Measurements from ENCODE around the gene TMEM151B.

TMEM151B gene

DNA sequence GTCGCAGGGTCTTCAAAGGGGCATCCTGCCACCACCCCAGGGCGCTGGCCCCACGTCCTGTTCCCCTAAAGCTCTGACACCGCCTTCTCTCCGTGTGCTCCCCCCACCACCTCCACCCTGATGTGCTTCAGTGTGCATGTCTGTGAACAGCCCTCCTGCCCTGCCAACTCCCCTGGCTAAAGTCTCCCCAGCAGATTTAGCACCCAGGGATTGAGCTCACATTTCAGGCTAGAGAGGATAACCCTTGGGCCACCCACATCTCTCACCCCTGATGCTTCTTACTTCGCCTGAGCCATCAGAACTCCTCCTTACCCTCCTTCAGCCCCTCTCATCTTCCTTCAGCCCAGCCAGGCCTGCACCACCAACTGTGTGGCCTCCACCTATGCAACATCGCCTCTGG is 7.5 kb downstream of the TMEM151B start:
- TF ChIP-seq, protein P1, sequence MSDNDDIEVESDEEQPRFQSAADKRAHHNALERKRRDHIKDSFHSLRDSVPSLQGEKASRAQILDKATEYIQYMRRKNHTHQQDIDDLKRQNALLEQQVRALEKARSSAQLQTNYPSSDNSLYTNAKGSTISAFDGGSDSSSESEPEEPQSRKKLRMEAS (IDR thresholded peaks at IDR 0.05; ENCODE audit: low read depth, low read length): no peak
- TF ChIP-seq MYC (IDR thresholded peaks at IDR 0.05; ENCODE audit: low read depth, low read length) (no peak), CTCF (IDR thresholded peaks at IDR 0.05; ENCODE audit: low read depth, low read length) (no peak), POLR2A (IDR thresholded peaks at IDR 0.05; ENCODE audit: extremely low read depth, insufficient read length) (no peak)
- no peak overlapping the region for H3K4me3 ChIP-seq (ENCODE audit: low read depth, low read length)
- DNase-seq (ENCODE audit: low read depth): no peak

GRCh38 chr6:44278315-44278714 is 8.1 kb downstream of the TMEM151B start:
- no peak overlapping the region for H3K4me3 ChIP-seq (ENCODE audit: low read depth, low read length)
- no peak for DNase-seq (ENCODE audit: low read depth)
- TF ChIP-seq POLR2A (IDR thresholded peaks at IDR 0.05; ENCODE audit: extremely low read depth, insufficient read length) (no peak), MYC (IDR thresholded peaks at IDR 0.05; ENCODE audit: low read depth, low read length) (no peak), CTCF (IDR thresholded peaks at IDR 0.05; ENCODE audit: low read depth, low read length) (no peak)
- TF ChIP-seq, protein P1 (IDR thresholded peaks at IDR 0.05; ENCODE audit: low read depth, low read length): no peak

DNA sequence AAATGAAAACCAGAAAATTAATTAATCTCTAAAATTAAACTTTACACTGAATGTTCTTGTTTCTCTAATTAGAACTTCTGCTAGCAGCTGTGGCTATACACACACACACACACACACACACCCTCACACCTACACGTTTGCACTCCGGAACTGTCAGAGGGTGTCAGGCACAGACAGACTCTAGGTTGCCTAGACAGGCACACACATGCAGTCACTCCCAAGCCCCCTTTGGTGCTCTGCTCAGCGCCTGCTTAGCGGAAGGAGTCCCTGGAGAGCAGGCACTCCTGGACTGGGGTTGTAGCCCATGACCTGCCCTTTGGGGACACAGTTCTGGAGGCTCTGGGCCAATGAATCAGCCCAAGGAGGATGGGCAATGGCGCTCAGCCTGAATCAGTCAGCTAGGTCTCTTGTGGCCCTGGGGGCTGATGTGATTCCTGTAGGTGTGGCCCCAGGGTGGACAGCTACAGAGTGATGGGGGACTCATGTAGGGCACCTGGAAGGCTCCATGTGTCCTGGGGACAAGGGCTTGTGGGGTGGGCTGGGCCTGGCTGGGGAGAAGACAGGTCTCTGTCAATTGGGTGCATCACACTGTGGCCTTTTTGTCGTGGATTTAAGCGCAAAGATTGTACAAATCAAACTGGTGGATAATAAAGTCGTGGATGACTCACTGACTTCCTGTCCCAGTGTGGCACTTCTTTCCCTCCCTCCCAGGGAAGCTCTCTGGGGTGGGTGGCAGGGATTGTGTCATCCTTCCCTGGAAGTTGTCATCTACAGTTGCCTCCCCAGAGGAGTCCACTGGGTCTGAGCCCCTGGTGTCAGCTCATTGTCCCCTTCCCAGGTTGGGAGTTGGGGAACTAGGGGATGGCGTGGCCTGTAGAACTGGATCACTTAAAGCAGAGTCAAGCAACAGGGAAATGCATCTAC is 8.8 kb downstream of the TMEM151B start:
- TF ChIP-seq MYC (IDR thresholded peaks at IDR 0.05; ENCODE audit: low read depth, low read length): no peak

DNA sequence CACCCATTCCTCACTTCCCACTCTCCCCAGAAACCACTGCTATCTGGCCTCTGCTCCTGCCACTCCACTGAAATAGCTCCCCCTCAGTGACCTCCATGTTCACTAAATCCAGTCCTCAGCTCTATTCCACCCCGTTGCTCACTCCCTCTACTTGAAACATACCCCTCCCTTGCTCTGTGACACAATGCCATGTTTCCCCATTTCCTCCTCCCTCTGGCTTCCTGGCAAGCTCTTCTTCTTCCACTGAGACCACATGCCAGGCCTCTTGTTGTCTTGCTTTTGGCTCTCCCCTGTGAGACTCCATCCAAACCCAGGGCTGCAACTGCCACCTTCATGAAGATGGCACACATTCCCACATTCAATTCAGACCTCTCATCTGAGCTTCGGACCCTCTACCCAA is 13.9 kb downstream of the TMEM151B start:
- DNase-seq (ENCODE audit: low read depth): no peak
- TF ChIP-seq MYC (IDR thresholded peaks at IDR 0.05; ENCODE audit: low read depth, low read length) (no peak), CTCF (IDR thresholded peaks at IDR 0.05; ENCODE audit: low read depth, low read length) (no peak), POLR2A (IDR thresholded peaks at IDR 0.05; ENCODE audit: extremely low read depth, insufficient read length) (no peak)
- TF ChIP-seq, protein P1 (IDR thresholded peaks at IDR 0.05; ENCODE audit: low read depth, low read length): no peak
- H3K4me3 ChIP-seq (ENCODE audit: low read depth, low read length): no peak overlapping the region

More for the DNA sequence above, 8.8 kb downstream of the TMEM151B start:
- no peak for DNase-seq (ENCODE audit: low read depth)
- H3K4me3 ChIP-seq (ENCODE audit: low read depth, low read length): no peak overlapping the region

GRCh38 chr6:44284867-44285266 is 14.6 kb downstream of the TMEM151B start:
- DNase-seq (ENCODE audit: low read depth): no peak
- no peak for TF ChIP-seq POLR2A (IDR thresholded peaks at IDR 0.05; ENCODE audit: extremely low read depth, insufficient read length)
- TF ChIP-seq CTCF (IDR thresholded peaks at IDR 0.05; ENCODE audit: low read depth, low read length): no peak
- TF ChIP-seq, protein P1 (IDR thresholded peaks at IDR 0.05; ENCODE audit: low read depth, low read length): no peak
- no peak for TF ChIP-seq MYC (IDR thresholded peaks at IDR 0.05; ENCODE audit: low read depth, low read length)
- H3K4me3 ChIP-seq (ENCODE audit: low read depth, low read length): no peak overlapping the region

DNA sequence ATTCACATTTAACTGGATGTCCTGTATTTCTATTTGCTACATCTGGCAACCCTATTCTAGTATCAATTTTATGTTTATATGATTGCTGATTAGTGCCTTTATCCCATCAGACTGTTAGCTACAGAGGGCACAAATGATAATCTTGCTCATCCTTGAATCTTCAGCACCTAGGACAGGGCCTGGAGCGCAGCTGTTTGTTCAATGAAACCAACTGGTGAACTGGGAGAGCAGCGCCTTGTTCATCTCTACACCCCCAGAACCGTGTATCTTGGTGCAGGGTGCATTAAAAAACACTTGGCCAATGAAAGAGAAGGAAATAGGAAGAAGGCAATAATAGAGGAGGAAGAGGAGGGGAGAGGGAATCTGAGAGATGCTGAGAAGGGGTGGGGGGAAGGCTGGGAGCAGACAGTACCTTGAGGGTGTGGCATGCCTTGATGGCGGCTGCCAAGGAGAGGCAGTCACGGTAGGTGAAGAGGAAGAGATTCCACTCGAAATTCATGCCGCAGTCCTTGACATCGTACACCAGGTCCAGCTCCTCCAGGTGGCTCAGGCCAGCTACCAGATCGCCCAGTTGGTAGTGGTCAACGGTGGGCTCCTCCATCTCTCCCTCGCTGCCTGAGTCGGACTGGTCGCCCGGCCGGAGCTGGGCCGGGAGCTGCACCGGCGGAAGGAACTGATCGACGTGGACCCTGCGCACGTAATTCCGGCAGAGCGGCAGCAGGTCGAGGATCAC is 15.5 kb downstream of the TMEM151B start:
- no peak overlapping the region for H3K4me3 ChIP-seq (ENCODE audit: low read depth, low read length)
- TF ChIP-seq POLR2A (IDR thresholded peaks at IDR 0.05; ENCODE audit: extremely low read depth, insufficient read length) (no peak), MYC (IDR thresholded peaks at IDR 0.05; ENCODE audit: low read depth, low read length) (no peak), CTCF (IDR thresholded peaks at IDR 0.05; ENCODE audit: low read depth, low read length) (no peak)
- TF ChIP-seq, protein P1 (IDR thresholded peaks at IDR 0.05; ENCODE audit: low read depth, low read length): no peak
- peak; percentile 50 for DNase-seq (ENCODE audit: low read depth)

Measured in NB4 (cell line).